ENCODE measurements around the gene TEP1. TPM values are rescaled to one million over a fixed set of nuclear protein-coding genes. Genes with fewer than 3 reads are reported as not detected.

TEP1 gene
- total RNA-seq, 2 experiments from 2014 or later = 29.2 to 40.1 TPM

- Mint-ChIP-seq H3K27me3 (no peaks in the 10 kb centered on the region), H3K9me3 (ENCODE audit: low read depth) (no peaks in the 10 kb centered on the region), H3K27ac (no peak overlapping the region), H3K36me3 (ENCODE audit: low read depth) (no peaks in the 10 kb centered on the region), H3K4me1 (peaks cover 28% of the 10 kb centered on the region), H3K4me3 (no peak overlapping the region)
- intact Hi-C loops (cut with DNase I, micrococcal nuclease) = no loop called here
- ChIA-PET CTCF (interaction anchor here (3.0 kb wide), 1 partner anchor 14 kb away, joined by 13 read pairs; no protein-coding TSS in a partner anchor), POLR2A (no interaction called here)
- ATAC-seq = no peak
- DNase-seq = no peak
Measured at GRCh38 chr14:20428802-20429201, 15.5 kb upstream of the TEP1 start.

- ATAC-seq (no peak), DNase-seq (no peak)
- H3K4me3 Mint-ChIP-seq = peak overlapping the region; percentile 37
- no peaks in the 10 kb centered on the region for H3K9me3 Mint-ChIP-seq (ENCODE audit: low read depth)
- intact Hi-C loops (cut with DNase I, micrococcal nuclease) = no loop called here
- H3K4me1 Mint-ChIP-seq = peaks cover 28% of the 10 kb centered on the region
- H3K27ac Mint-ChIP-seq = peak overlapping the region; percentile 81
- POLR2A ChIA-PET = no interaction called here
- H3K36me3 Mint-ChIP-seq (ENCODE audit: low read depth) = no peaks in the 10 kb centered on the region
- H3K27me3 Mint-ChIP-seq = no peaks in the 10 kb centered on the region
- CTCF ChIA-PET = no interaction called here
Measured at GRCh38 chr14:20428010-20428365, 14.7 kb upstream of the TEP1 start.

- Mint-ChIP-seq H3K4me3 (peak overlapping the region; percentile 37), H3K36me3 (ENCODE audit: low read depth) (no peaks in the 10 kb centered on the region), H3K27me3 (no peaks in the 10 kb centered on the region), H3K4me1 (peaks cover 28% of the 10 kb centered on the region), H3K27ac (peak overlapping the region; percentile 81), H3K9me3 (ENCODE audit: low read depth) (no peaks in the 10 kb centered on the region)
- CTCF ChIA-PET = no interaction called here
- POLR2A ChIA-PET = no interaction called here
- peak; percentile 69 for ATAC-seq
- intact Hi-C loops (cut with DNase I, micrococcal nuclease) = no loop called here
- DNase-seq = no peak
Measured at GRCh38 chr14:20427231-20428009, 14.1 kb upstream of the TEP1 start.

DNA sequence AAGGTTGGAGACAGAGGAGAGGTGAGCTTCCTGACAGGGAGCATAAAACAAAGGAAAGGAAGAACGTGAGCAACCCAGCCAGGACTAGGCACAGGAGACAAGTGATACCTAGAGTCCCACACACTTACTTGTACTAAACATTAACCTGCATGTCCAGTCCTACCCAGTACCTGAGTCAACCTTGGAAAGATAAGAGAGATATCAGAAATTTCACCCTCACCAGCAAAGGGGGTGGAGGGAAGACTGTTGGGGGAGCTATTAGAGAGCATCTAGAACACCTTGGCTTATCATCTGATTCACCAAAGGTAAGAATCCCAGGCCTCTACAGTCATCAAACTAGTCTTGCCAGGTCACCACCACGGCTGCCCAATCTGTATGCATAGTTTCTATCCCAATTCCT lies 11.6 kb upstream of the TEP1 start:
- Mint-ChIP-seq H3K27me3 (no peaks in the 10 kb centered on the region), H3K36me3 (ENCODE audit: low read depth) (no peaks in the 10 kb centered on the region)

DNA sequence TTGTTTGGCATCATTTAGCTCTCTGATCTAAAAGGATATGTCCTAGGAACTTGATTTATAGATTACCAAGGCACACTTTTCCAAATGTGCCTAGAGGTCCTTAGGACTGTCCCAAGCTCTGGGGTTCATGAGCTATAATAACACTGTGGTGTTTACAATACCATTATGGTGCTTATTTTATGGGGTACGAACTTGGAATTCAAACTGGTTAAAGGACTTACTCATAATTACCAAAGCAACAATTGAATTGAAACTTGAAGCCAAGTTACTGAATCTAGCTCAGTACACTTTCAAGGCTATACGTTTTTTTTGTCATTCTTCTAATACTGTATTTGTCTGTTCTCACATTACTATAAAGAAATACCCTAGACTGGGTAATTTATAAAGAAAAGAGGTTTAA lies 9.6 kb upstream of the TEP1 start:
- DNase-seq (no peak), ATAC-seq (no peak)
- CTCF ChIA-PET = interaction anchor here (1.3 to 4.8 kb wide), 3 partner anchors 8 to 95 kb away, joined by 4 to 39 read pairs (median 4); partner anchors contain the start of gene TEP1
- H3K36me3 Mint-ChIP-seq (ENCODE audit: low read depth) = no peaks in the 10 kb centered on the region
- H3K9me3 Mint-ChIP-seq (ENCODE audit: low read depth) = no peaks in the 10 kb centered on the region
- H3K4me3 Mint-ChIP-seq = no peak overlapping the region
- peaks cover 11% of the 10 kb centered on the region for H3K4me1 Mint-ChIP-seq
- POLR2A ChIA-PET = no interaction called here
- no peak overlapping the region for H3K27ac Mint-ChIP-seq
- intact Hi-C loops (cut with DNase I, micrococcal nuclease) = no loop called here
- H3K27me3 Mint-ChIP-seq = no peaks in the 10 kb centered on the region

More for the DNA sequence above, 11.6 kb upstream of the TEP1 start:
- peaks cover 28% of the 10 kb centered on the region for H3K4me1 Mint-ChIP-seq
- no peak overlapping the region for H3K27ac Mint-ChIP-seq
- H3K4me3 Mint-ChIP-seq = no peak overlapping the region
- no peaks in the 10 kb centered on the region for H3K9me3 Mint-ChIP-seq (ENCODE audit: low read depth)
- ChIA-PET POLR2A (no interaction called here), CTCF (interaction anchor here (0.7 to 4.8 kb wide), 3 partner anchors 10 to 185 kb away, joined by 3 to 39 read pairs (median 3); partner anchors contain the start of gene TEP1)
- ATAC-seq (no peak), DNase-seq (no peak)
- intact Hi-C loops (cut with DNase I, micrococcal nuclease) = no loop called here

- Mint-ChIP-seq H3K27ac (no peak overlapping the region), H3K36me3 (ENCODE audit: low read depth) (no peaks in the 10 kb centered on the region), H3K4me1 (peaks cover 7% of the 10 kb centered on the region), H3K9me3 (ENCODE audit: low read depth) (no peaks in the 10 kb centered on the region), H3K4me3 (no peak overlapping the region), H3K27me3 (no peaks in the 10 kb centered on the region)
- ChIA-PET POLR2A (no interaction called here), CTCF (interaction anchor here (0.6 to 1.8 kb wide), 3 partner anchors 11 to 95 kb away, joined by 3 to 4 read pairs (median 3); no protein-coding TSS in a partner anchor)
- intact Hi-C loops (cut with DNase I, micrococcal nuclease) = no loop called here
- ATAC-seq (no peak), DNase-seq (no peak)
Measured at GRCh38 chr14:20421267-20421666, 8.0 kb upstream of the TEP1 start.

GRCh38 chr14:20419419-20419818 lies 6.1 kb upstream of the TEP1 start:
- ATAC-seq = no peak
- Mint-ChIP-seq H3K27me3 (no peaks in the 10 kb centered on the region), H3K4me1 (peaks cover 11% of the 10 kb centered on the region), H3K36me3 (ENCODE audit: low read depth) (no peaks in the 10 kb centered on the region), H3K4me3 (no peak overlapping the region), H3K9me3 (ENCODE audit: low read depth) (no peaks in the 10 kb centered on the region), H3K27ac (no peak overlapping the region)
- POLR2A ChIA-PET = no interaction called here
- intact Hi-C loops (cut with DNase I, micrococcal nuclease) = no loop called here
- no peak for DNase-seq
- CTCF ChIA-PET = no interaction called here

- POLR2A ChIA-PET = no interaction called here
- intact Hi-C loops (cut with DNase I, micrococcal nuclease) = no loop called here
- Mint-ChIP-seq H3K27ac (no peak overlapping the region), H3K9me3 (ENCODE audit: low read depth) (no peaks in the 10 kb centered on the region), H3K4me3 (no peak overlapping the region), H3K27me3 (no peaks in the 10 kb centered on the region), H3K36me3 (ENCODE audit: low read depth) (no peaks in the 10 kb centered on the region), H3K4me1 (peaks cover 17% of the 10 kb centered on the region)
- CTCF ChIA-PET = no interaction called here
- DNase-seq = no peak
- ATAC-seq = no peak
Measured at GRCh38 chr14:20418501-20418909, 5.2 kb upstream of the TEP1 start.

GRCh38 chr14:20417250-20418186 lies 4.2 kb upstream of the TEP1 start:
- no peaks in the 10 kb centered on the region for H3K27me3 Mint-ChIP-seq
- peaks cover 17% of the 10 kb centered on the region for H3K4me1 Mint-ChIP-seq
- H3K9me3 Mint-ChIP-seq (ENCODE audit: low read depth) = no peaks in the 10 kb centered on the region
- intact Hi-C loops (cut with DNase I, micrococcal nuclease) = no loop called here
- ChIA-PET CTCF (interaction anchor here (0.5 to 1.4 kb wide), 3 partner anchors 8 to 257 kb away, joined by 4 to 6 read pairs (median 5); no protein-coding TSS in a partner anchor), POLR2A (interaction anchor here (0.6 to 0.7 kb wide), 2 partner anchors 58 to 76 kb away, joined by 3 to 4 read pairs; no protein-coding TSS in a partner anchor)
- H3K27ac Mint-ChIP-seq = no peak overlapping the region
- DNase-seq (peak; percentile 27), ATAC-seq (no peak)
- no peaks in the 10 kb centered on the region for H3K36me3 Mint-ChIP-seq (ENCODE audit: low read depth)
- H3K4me3 Mint-ChIP-seq = no peak overlapping the region

GRCh38 chr14:20416223-20416622 lies 2.9 kb upstream of the TEP1 start:
- Mint-ChIP-seq H3K27me3 (no peaks in the 10 kb centered on the region), H3K36me3 (ENCODE audit: low read depth) (peaks cover 1% of the 10 kb centered on the region), H3K27ac (peak overlapping the region; percentile 14), H3K4me3 (no peak overlapping the region), H3K9me3 (ENCODE audit: low read depth) (no peaks in the 10 kb centered on the region), H3K4me1 (peaks cover 26% of the 10 kb centered on the region)
- POLR2A ChIA-PET = interaction anchor here (0.5 to 1.2 kb wide), 5 partner anchors 37 to 267 kb away, joined by 3 to 8 read pairs (median 3); partner anchors contain the start of gene PIP4P1
- no peak for ATAC-seq
- no peak for DNase-seq
- CTCF ChIA-PET = interaction anchor here (0.6 to 3.9 kb wide), 23 partner anchors 8 to 268 kb away, joined by 3 to 39 read pairs (median 5); partner anchors contain the start of genes APEX1, CCNB1IP1, OSGEP and PARP2
- intact Hi-C loops (cut with DNase I, micrococcal nuclease) = no loop called here

DNA sequence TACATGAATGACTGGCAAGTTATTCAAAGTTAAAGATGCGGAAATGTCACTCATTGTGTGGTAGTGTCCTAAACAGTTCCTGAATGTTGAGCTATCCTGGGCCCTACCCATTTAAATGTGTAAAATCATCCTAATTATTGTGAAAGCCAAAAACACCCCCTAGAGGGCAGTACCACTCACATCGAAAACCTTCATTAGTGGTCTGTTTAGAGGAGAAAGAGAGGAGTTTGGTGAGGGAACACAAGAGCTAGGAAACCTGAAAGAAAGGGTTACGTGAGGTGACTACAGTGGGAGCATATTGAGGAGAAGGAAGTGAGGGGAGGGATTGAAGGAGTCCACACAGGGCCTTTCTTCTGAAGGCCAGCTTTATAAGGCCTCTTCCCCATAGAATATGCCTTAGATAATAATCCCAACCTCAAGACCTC lies 2.5 kb upstream of the TEP1 start:
- Mint-ChIP-seq H3K27ac (peak overlapping the region; percentile 14), H3K9me3 (ENCODE audit: low read depth) (no peaks in the 10 kb centered on the region), H3K27me3 (no peaks in the 10 kb centered on the region), H3K4me3 (no peak overlapping the region), H3K4me1 (peaks cover 29% of the 10 kb centered on the region), H3K36me3 (ENCODE audit: low read depth) (peaks cover 4% of the 10 kb centered on the region)
- peak; percentile 44 for DNase-seq
- intact Hi-C loops (cut with DNase I, micrococcal nuclease) = no loop called here
- ChIA-PET POLR2A (interaction anchor here (0.5 to 1.2 kb wide), 5 partner anchors 37 to 268 kb away, joined by 3 to 8 read pairs (median 3); partner anchors contain the start of gene PIP4P1), CTCF (interaction anchor here (0.6 to 3.9 kb wide), 26 partner anchors 8 to 268 kb away, joined by 3 to 39 read pairs (median 4); partner anchors contain the start of genes APEX1, CCNB1IP1, OSGEP and PARP2)
- peak; percentile 35 for ATAC-seq
